Panc1 (cell line): ENCODE data around the gene CTSL.

Experiments used
- CTCF ChIP-seq: fragments of 450-650 bp; IDR thresholded peaks from 2 replicates; pipeline ENCODE4 v1.5.1; 2017; ENCODE audit warnings: mild to moderate bottlenecking
- POLR2AphosphoS5 ChIP-seq: IDR thresholded peaks from 2 replicates; pipeline ENCODE4 v1.6.1; 2012; ENCODE audit warnings: mild to moderate bottlenecking, low read depth, low read length, moderate library complexity
- SIN3A ChIP-seq: IDR thresholded peaks from 2 replicates; pipeline ENCODE4 v1.6.1; 2012; ENCODE audit warnings: low read depth, mild to moderate bottlenecking, low read length, moderate library complexity, borderline replicate concordance; ENCODE audit not compliant: insufficient read depth

GRCh38 chr9:87713988-87714330 is 12.0 kb upstream of the CTSL start:
- no peak for TF ChIP-seq CTCF
- TF ChIP-seq POLR2AphosphoS5, result no peak
- TF ChIP-seq SIN3A, result no peak
